T47D (cell line): ENCODE data around the gene FHIT.

Source experiments
- DNase-seq, 2 experiments: peaks; one replicate each; pipeline versions ENCODE4 v3.0.0 to v3.0.0-alpha.2; 2011 to 2012; ENCODE audit warnings: low read depth in 1 of 2, low spot score in 1 of 2
- JUND ChIP-seq: IDR thresholded peaks from 2 replicates; pipeline ENCODE4 v1.6.1; 2012; ENCODE audit warnings: low read depth
- in situ Hi-C: cut with HindIII; loops from 2 replicates; pipeline ENCODE4 v1.10.0; 2016; ENCODE audit warnings: low sequenced_read_pairs, low pct_unique_long_range_greater_than_20kb

Gene FHIT

GRCh38 chr3:60319179-60319858 lies 931.9 kb downstream of the FHIT start:
- in situ Hi-C loops, result no loop called here
- DNase-seq, result no peak
- no peak for TF ChIP-seq JUND

- no peak for DNase-seq
- in situ Hi-C loops, result no loop called here
Observed at GRCh38 chr3:60316121-60316797, 935.0 kb downstream of the FHIT start.

GRCh38 chr3:60313951-60314461 lies 937.2 kb downstream of the FHIT start:
- DNase-seq, result no peak
- TF ChIP-seq JUND, result no peak
- in situ Hi-C loops, result no loop called here

More at GRCh38 chr3:60316121-60316797, 935.0 kb downstream of the FHIT start:
- no peak for TF ChIP-seq JUND

GRCh38 chr3:60313231-60313798 lies 937.9 kb downstream of the FHIT start:
- DNase-seq, result no peak
- in situ Hi-C loops, result no loop called here
- TF ChIP-seq JUND, result no peak

GRCh38 chr3:60309539-60310268 lies 941.5 kb downstream of the FHIT start:
- DNase-seq, result peak in 1 of 2 experiments; percentile 67
- no peak for TF ChIP-seq JUND
- in situ Hi-C loops, result no loop called here

- in situ Hi-C loops, result no loop called here
- TF ChIP-seq JUND, result no peak
- no peak for DNase-seq
Observed at GRCh38 chr3:60308808-60309207, 942.4 kb downstream of the FHIT start.

- no peak for TF ChIP-seq JUND
Observed at GRCh38 chr3:60307562-60308199, 943.6 kb downstream of the FHIT start.

GRCh38 chr3:60304112-60304511 lies 947.1 kb downstream of the FHIT start:
- TF ChIP-seq JUND, result no peak
- in situ Hi-C loops, result no loop called here
- no peak for DNase-seq

More at GRCh38 chr3:60307562-60308199, 943.6 kb downstream of the FHIT start:
- no peak for DNase-seq
- in situ Hi-C loops, result no loop called here

GRCh38 chr3:60303160-60303559 lies 948.1 kb downstream of the FHIT start:
- DNase-seq, result no peak
- no peak for TF ChIP-seq JUND
- in situ Hi-C loops, result no loop called here

- in situ Hi-C loops, result no loop called here
- no peak for DNase-seq
- TF ChIP-seq JUND, result no peak
Observed at GRCh38 chr3:60301142-60301541, 950.1 kb downstream of the FHIT start.

- in situ Hi-C loops, result no loop called here
- TF ChIP-seq JUND, result no peak
- no peak for DNase-seq
Observed at GRCh38 chr3:60298141-60298540, 953.1 kb downstream of the FHIT start.

- DNase-seq, result no peak
- no peak for TF ChIP-seq JUND
- in situ Hi-C loops, result no loop called here
Observed at GRCh38 chr3:60294181-60294580, 957.1 kb downstream of the FHIT start.
